ENCODE results near the gene FOXN1. TPM values are rescaled to one million over a fixed set of nuclear protein-coding genes. Genes with fewer than 3 reads are reported as not detected.
"Not testable (repeated sequence)": the region's sequence is repeated elsewhere in the genome, so short reads cannot be mapped to it uniquely, and the experiment has no call there.

The FOXN1 gene
- total RNA-seq, 5 donors from 2014 or later (not counting 1 experiment from before 2014, with no cell fraction given), result not detected

- H3K27me3 ChIP-seq (replicated peaks in 1 of 2; ENCODE audit: control insufficient read depth in 2 of 2, extremely low read depth in 1 of 2, insufficient read depth in 2 of 2, low read length in 1 of 2); H3K27me3 Mint-ChIP-seq; ATAC-seq (replicated peaks in 1 of 4); H3K4me1 Mint-ChIP-seq; H3K4me3 ChIP-seq (ENCODE audit: control insufficient read depth in 1 of 2, extremely low read depth in 1 of 2, low read length in 1 of 2); POLR2A ChIA-PET; CTCF ChIA-PET; H3K4me3 Mint-ChIP-seq; DNase-seq; H3K9me3 Mint-ChIP-seq; H3K27ac ChIP-seq (ENCODE audit: low read length); H3K4me1 ChIP-seq (ENCODE audit: control insufficient read depth in 1 of 2, extremely low read depth in 1 of 2, insufficient read depth in 2 of 2, low read length in 2 of 2); H3K36me3 Mint-ChIP-seq; H3K9me3 ChIP-seq; H3K27ac Mint-ChIP-seq; H3K36me3 ChIP-seq (ENCODE audit: control insufficient read depth in 2 of 2, extremely low read depth in 1 of 2, insufficient read depth in 1 of 2, low read length in 1 of 2): not testable (repeated sequence)
- no CpG with 5 or more reads among the region's 4 CpGs for WGBS (ENCODE audit: insufficient coverage)
Measured at GRCh38 chr17:28522281-28522680, 16.1 kb downstream of the FOXN1 start.

- Histone ChIP-seq H3K4me1 (ENCODE audit: control insufficient read depth in 1 of 2, extremely low read depth in 1 of 2, insufficient read depth in 2 of 2, low read length in 2 of 2) (no peaks in the 10 kb centered on the region), H3K4me3 (ENCODE audit: control insufficient read depth in 1 of 2, extremely low read depth in 1 of 2, low read length in 1 of 2) (no peak overlapping the region), H3K27me3 (replicated peaks in 1 of 2; ENCODE audit: control insufficient read depth in 2 of 2, extremely low read depth in 1 of 2, insufficient read depth in 2 of 2, low read length in 1 of 2) (peaks cover 0 to 4% of the 10 kb centered on the region in 2 experiments), H3K36me3 (ENCODE audit: control insufficient read depth in 2 of 2, extremely low read depth in 1 of 2, insufficient read depth in 1 of 2, low read length in 1 of 2) (no peaks in the 10 kb centered on the region), H3K27ac (ENCODE audit: low read length) (no peak overlapping the region), H3K9me3 (no peaks in the 10 kb centered on the region)
- Mint-ChIP-seq H3K27me3 (peaks cover 0 to 3% of the 10 kb centered on the region in 2 donors), H3K36me3 (no peaks in the 10 kb centered on the region), H3K4me3 (no peak overlapping the region), H3K9me3 (no peaks in the 10 kb centered on the region), H3K27ac (no peak overlapping the region), H3K4me1 (no peaks in the 10 kb centered on the region)
- WGBS (ENCODE audit: insufficient coverage), result 84% methylated on average over 6 of the region's 6 CpGs
- ATAC-seq (replicated peaks in 1 of 4) (no peak), DNase-seq (no peak)
- CTCF ChIA-PET, result interaction anchor here in 1 of 2 donors (0.9 kb wide), 1 partner anchor 17 kb away, joined by 3 read pairs; no protein-coding TSS in a partner anchor
- POLR2A ChIA-PET, result no interaction called here
Measured at GRCh38 chr17:28523186-28523585, 17.0 kb downstream of the FOXN1 start.

- ATAC-seq (replicated peaks in 1 of 4) (no peak), DNase-seq (no peak)
- Histone ChIP-seq H3K4me1 (ENCODE audit: control insufficient read depth in 1 of 2, extremely low read depth in 1 of 2, insufficient read depth in 2 of 2, low read length in 2 of 2) (no peaks in the 10 kb centered on the region), H3K4me3 (ENCODE audit: control insufficient read depth in 1 of 2, extremely low read depth in 1 of 2, low read length in 1 of 2) (no peak overlapping the region), H3K9me3 (no peaks in the 10 kb centered on the region), H3K36me3 (ENCODE audit: control insufficient read depth in 2 of 2, extremely low read depth in 1 of 2, insufficient read depth in 1 of 2, low read length in 1 of 2) (no peaks in the 10 kb centered on the region), H3K27ac (ENCODE audit: low read length) (no peak overlapping the region), H3K27me3 (replicated peaks in 1 of 2; ENCODE audit: control insufficient read depth in 2 of 2, extremely low read depth in 1 of 2, insufficient read depth in 2 of 2, low read length in 1 of 2) (peaks cover 0 to 4% of the 10 kb centered on the region in 2 experiments)
- Mint-ChIP-seq H3K4me3 (no peak overlapping the region), H3K9me3 (no peaks in the 10 kb centered on the region), H3K4me1 (no peaks in the 10 kb centered on the region), H3K27ac (no peak overlapping the region), H3K36me3 (no peaks in the 10 kb centered on the region), H3K27me3 (peaks cover 0 to 2% of the 10 kb centered on the region in 2 donors)
- CTCF ChIA-PET, result interaction anchor here in 1 of 2 donors (0.9 kb wide), 1 partner anchor 17 kb away, joined by 3 read pairs; no protein-coding TSS in a partner anchor
- POLR2A ChIA-PET, result no interaction called here
- 84% methylated on average over 15 of the region's 15 CpGs for WGBS (ENCODE audit: insufficient coverage)
Measured at GRCh38 chr17:28523876-28524275, 17.7 kb downstream of the FOXN1 start.

- Mint-ChIP-seq H3K9me3 (no peaks in the 10 kb centered on the region), H3K27ac (no peak overlapping the region), H3K27me3 (no peaks in the 10 kb centered on the region), H3K4me1 (no peaks in the 10 kb centered on the region), H3K36me3 (no peaks in the 10 kb centered on the region), H3K4me3 (no peak overlapping the region)
- H3K4me3 ChIP-seq (ENCODE audit: control insufficient read depth in 1 of 2, extremely low read depth in 1 of 2, low read length in 1 of 2), result no peak overlapping the region
- no peaks in the 10 kb centered on the region for H3K36me3 ChIP-seq (ENCODE audit: control insufficient read depth in 2 of 2, extremely low read depth in 1 of 2, insufficient read depth in 1 of 2, low read length in 1 of 2)
- no peaks in the 10 kb centered on the region for H3K4me1 ChIP-seq (ENCODE audit: control insufficient read depth in 1 of 2, extremely low read depth in 1 of 2, insufficient read depth in 2 of 2, low read length in 2 of 2)
- POLR2A ChIA-PET, result no interaction called here
- CTCF ChIA-PET, result interaction anchor here in 1 of 2 donors (0.6 kb wide), 1 partner anchor 110 kb away, joined by 3 read pairs; no protein-coding TSS in a partner anchor
- H3K9me3 ChIP-seq, result no peaks in the 10 kb centered on the region
- peaks cover 0 to 4% of the 10 kb centered on the region in 2 experiments for H3K27me3 ChIP-seq (replicated peaks in 1 of 2; ENCODE audit: control insufficient read depth in 2 of 2, extremely low read depth in 1 of 2, insufficient read depth in 2 of 2, low read length in 1 of 2)
- no peak for ATAC-seq (replicated peaks in 1 of 4)
- DNase-seq, result no peak
- 87% methylated on average over 23 of the region's 25 CpGs for WGBS (ENCODE audit: insufficient coverage)
- no peak overlapping the region for H3K27ac ChIP-seq (ENCODE audit: low read length)
Measured at GRCh38 chr17:28524476-28525424, 18.6 kb downstream of the FOXN1 start.

GRCh38 chr17:28526381-28526780 is 20.2 kb downstream of the FOXN1 start:
- Histone ChIP-seq H3K27ac (ENCODE audit: low read length) (no peak overlapping the region), H3K9me3 (no peaks in the 10 kb centered on the region), H3K36me3 (ENCODE audit: control insufficient read depth in 2 of 2, extremely low read depth in 1 of 2, insufficient read depth in 1 of 2, low read length in 1 of 2) (no peaks in the 10 kb centered on the region), H3K4me3 (ENCODE audit: control insufficient read depth in 1 of 2, extremely low read depth in 1 of 2, low read length in 1 of 2) (no peak overlapping the region), H3K27me3 (replicated peaks in 1 of 2; ENCODE audit: control insufficient read depth in 2 of 2, extremely low read depth in 1 of 2, insufficient read depth in 2 of 2, low read length in 1 of 2) (peaks cover 0 to 9% of the 10 kb centered on the region in 2 experiments), H3K4me1 (ENCODE audit: control insufficient read depth in 1 of 2, extremely low read depth in 1 of 2, insufficient read depth in 2 of 2, low read length in 2 of 2) (no peaks in the 10 kb centered on the region)
- ATAC-seq (replicated peaks in 1 of 4) (no peak), DNase-seq (no peak)
- ChIA-PET POLR2A (no interaction called here), CTCF (no interaction called here)
- Mint-ChIP-seq H3K27me3 (peaks cover 0 to 2% of the 10 kb centered on the region in 2 donors), H3K9me3 (no peaks in the 10 kb centered on the region), H3K27ac (no peak overlapping the region), H3K36me3 (no peaks in the 10 kb centered on the region), H3K4me3 (no peak overlapping the region), H3K4me1 (no peaks in the 10 kb centered on the region)
- WGBS (ENCODE audit: insufficient coverage), result 76% methylated on average over 8 of the region's 8 CpGs

- WGBS (ENCODE audit: insufficient coverage), result 79% methylated on average over 2 of the region's 2 CpGs
- Histone ChIP-seq H3K27me3 (replicated peaks in 1 of 2; ENCODE audit: control insufficient read depth in 2 of 2, extremely low read depth in 1 of 2, insufficient read depth in 2 of 2, low read length in 1 of 2) (peaks cover 0 to 11% of the 10 kb centered on the region in 2 experiments), H3K27ac (ENCODE audit: low read length) (no peak overlapping the region), H3K36me3 (ENCODE audit: control insufficient read depth in 2 of 2, extremely low read depth in 1 of 2, insufficient read depth in 1 of 2, low read length in 1 of 2) (no peaks in the 10 kb centered on the region), H3K9me3 (no peaks in the 10 kb centered on the region), H3K4me1 (ENCODE audit: control insufficient read depth in 1 of 2, extremely low read depth in 1 of 2, insufficient read depth in 2 of 2, low read length in 2 of 2) (no peaks in the 10 kb centered on the region), H3K4me3 (ENCODE audit: control insufficient read depth in 1 of 2, extremely low read depth in 1 of 2, low read length in 1 of 2) (no peak overlapping the region)
- CTCF ChIA-PET, result no interaction called here
- H3K4me1 Mint-ChIP-seq, result no peaks in the 10 kb centered on the region
- H3K27ac Mint-ChIP-seq, result no peak overlapping the region
- no peak for DNase-seq
- POLR2A ChIA-PET, result no interaction called here
- no peak overlapping the region for H3K4me3 Mint-ChIP-seq
- peaks cover 0 to 2% of the 10 kb centered on the region in 2 donors for H3K27me3 Mint-ChIP-seq
- no peaks in the 10 kb centered on the region for H3K36me3 Mint-ChIP-seq
- no peak for ATAC-seq (replicated peaks in 1 of 4)
- no peaks in the 10 kb centered on the region for H3K9me3 Mint-ChIP-seq
Measured at GRCh38 chr17:28527181-28527681, 21.1 kb downstream of the FOXN1 start.

Data from T-cell (primary cell).